ENCODE data around the gene DRC3. TPM values are rescaled to one million over a fixed set of nuclear protein-coding genes. Genes with fewer than 3 reads are reported as not detected.

Gene DRC3
- total and polyA plus RNA-seq, 10 of the 15 experiments (the other 5 are each of a cell fraction or from before 2014, with no cell fraction given) = 0.18 to 2.3 (median 0.60) TPM; not detected in 3

- TF ChIP-seq ZBTB40 (IDR thresholded peaks at IDR 0.05; ENCODE audit: borderline replicate concordance) = no peak
- no peak for TF ChIP-seq SMAD5 (IDR thresholded peaks at IDR 0.05; ENCODE audit: low read depth)
- TF ChIP-seq TARDBP (IDR thresholded peaks at IDR 0.05; ENCODE audit: borderline replicate concordance) = no peak
- TF ChIP-seq FOXK2 (IDR thresholded peaks at IDR 0.05) = no peak
- TF ChIP-seq ATF2 (IDR thresholded peaks at IDR 0.05; ENCODE audit: low read length) = no peak
- no peak for TF ChIP-seq BCL3 (IDR thresholded peaks at IDR 0.05; ENCODE audit: borderline replicate concordance, insufficient read depth, low read depth, low read length, poor library complexity, severe bottlenecking)
- TF ChIP-seq ESRRA (IDR thresholded peaks at IDR 0.05; ENCODE audit: low read length) = no peak
- TF ChIP-seq, protein P1, sequence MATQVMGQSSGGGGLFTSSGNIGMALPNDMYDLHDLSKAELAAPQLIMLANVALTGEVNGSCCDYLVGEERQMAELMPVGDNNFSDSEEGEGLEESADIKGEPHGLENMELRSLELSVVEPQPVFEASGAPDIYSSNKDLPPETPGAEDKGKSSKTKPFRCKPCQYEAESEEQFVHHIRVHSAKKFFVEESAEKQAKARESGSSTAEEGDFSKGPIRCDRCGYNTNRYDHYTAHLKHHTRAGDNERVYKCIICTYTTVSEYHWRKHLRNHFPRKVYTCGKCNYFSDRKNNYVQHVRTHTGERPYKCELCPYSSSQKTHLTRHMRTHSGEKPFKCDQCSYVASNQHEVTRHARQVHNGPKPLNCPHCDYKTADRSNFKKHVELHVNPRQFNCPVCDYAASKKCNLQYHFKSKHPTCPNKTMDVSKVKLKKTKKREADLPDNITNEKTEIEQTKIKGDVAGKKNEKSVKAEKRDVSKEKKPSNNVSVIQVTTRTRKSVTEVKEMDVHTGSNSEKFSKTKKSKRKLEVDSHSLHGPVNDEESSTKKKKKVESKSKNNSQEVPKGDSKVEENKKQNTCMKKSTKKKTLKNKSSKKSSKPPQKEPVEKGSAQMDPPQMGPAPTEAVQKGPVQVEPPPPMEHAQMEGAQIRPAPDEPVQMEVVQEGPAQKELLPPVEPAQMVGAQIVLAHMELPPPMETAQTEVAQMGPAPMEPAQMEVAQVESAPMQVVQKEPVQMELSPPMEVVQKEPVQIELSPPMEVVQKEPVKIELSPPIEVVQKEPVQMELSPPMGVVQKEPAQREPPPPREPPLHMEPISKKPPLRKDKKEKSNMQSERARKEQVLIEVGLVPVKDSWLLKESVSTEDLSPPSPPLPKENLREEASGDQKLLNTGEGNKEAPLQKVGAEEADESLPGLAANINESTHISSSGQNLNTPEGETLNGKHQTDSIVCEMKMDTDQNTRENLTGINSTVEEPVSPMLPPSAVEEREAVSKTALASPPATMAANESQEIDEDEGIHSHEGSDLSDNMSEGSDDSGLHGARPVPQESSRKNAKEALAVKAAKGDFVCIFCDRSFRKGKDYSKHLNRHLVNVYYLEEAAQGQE (IDR thresholded peaks at IDR 0.05; ENCODE audit: low read depth, low read length) = no peak
- TF ChIP-seq CBX3 (IDR thresholded peaks at IDR 0.05; ENCODE audit: borderline replicate concordance, low read depth) = no peak
- TF ChIP-seq HDGF (IDR thresholded peaks at IDR 0.05) = no peak
- no peak for TF ChIP-seq RELA (IDR thresholded peaks at IDR 0.05; ENCODE audit: borderline replicate concordance, partially characterized antibody)
- TF ChIP-seq RB1 (IDR thresholded peaks at IDR 0.05; ENCODE audit: borderline replicate concordance) = no peak
- TF ChIP-seq ETV6 (conservative IDR thresholded peaks at IDR 0.05 in 1 of 2, IDR thresholded peaks at IDR 0.05 in 1 of 2; ENCODE audit: borderline replicate concordance in 1 of 2, low read depth in 1 of 2) = no peak
- TF ChIP-seq, protein P2, sequence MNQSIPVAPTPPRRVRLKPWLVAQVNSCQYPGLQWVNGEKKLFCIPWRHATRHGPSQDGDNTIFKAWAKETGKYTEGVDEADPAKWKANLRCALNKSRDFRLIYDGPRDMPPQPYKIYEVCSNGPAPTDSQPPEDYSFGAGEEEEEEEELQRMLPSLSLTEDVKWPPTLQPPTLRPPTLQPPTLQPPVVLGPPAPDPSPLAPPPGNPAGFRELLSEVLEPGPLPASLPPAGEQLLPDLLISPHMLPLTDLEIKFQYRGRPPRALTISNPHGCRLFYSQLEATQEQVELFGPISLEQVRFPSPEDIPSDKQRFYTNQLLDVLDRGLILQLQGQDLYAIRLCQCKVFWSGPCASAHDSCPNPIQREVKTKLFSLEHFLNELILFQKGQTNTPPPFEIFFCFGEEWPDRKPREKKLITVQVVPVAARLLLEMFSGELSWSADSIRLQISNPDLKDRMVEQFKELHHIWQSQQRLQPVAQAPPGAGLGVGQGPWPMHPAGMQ (IDR thresholded peaks at IDR 0.05; ENCODE audit: borderline replicate concordance) = no peak
- TF ChIP-seq KDM1A (IDR thresholded peaks at IDR 0.05; ENCODE audit: borderline replicate concordance) = no peak
Observed at GRCh38 chr17:18006495-18007239, 34.0 kb downstream of the DRC3 start (continued).
